ENCODE measurements around the gene TLCD3A. TPM values are rescaled to one million over a fixed set of nuclear protein-coding genes. Genes with fewer than 3 reads are reported as not detected.

Gene TLCD3A
- total RNA-seq, 1 donor from 2014 or later: 25.8 TPM

- no peaks in the 10 kb centered on the region for H3K9me3 ChIP-seq (ENCODE audit: insufficient read depth, low read depth, low read length)
- DNase-seq (ENCODE audit: low read depth) (no peak), FAIRE-seq (no peak)
- no peaks in the 10 kb centered on the region for H3K27me3 ChIP-seq (ENCODE audit: insufficient read depth, low read length)
- Mint-ChIP-seq H3K27ac (ENCODE audit: unreplicated experiment) (no peak overlapping the region), H3K4me3 (ENCODE audit: unreplicated experiment) (no peak overlapping the region), H3K4me1 (ENCODE audit: low read depth, unreplicated experiment) (no peaks in the 10 kb centered on the region), H3K36me3 (ENCODE audit: low read depth, unreplicated experiment) (peaks cover 54% of the 10 kb centered on the region), H3K9me3 (ENCODE audit: unreplicated experiment) (peaks cover 2% of the 10 kb centered on the region), H3K27me3 (ENCODE audit: low read depth, unreplicated experiment) (no peaks in the 10 kb centered on the region)
- H2AFZ ChIP-seq (ENCODE audit: low read depth, low read length): no peak overlapping the region
- no peak overlapping the region for H3K9ac ChIP-seq (ENCODE audit: low read length)
- H3K79me2 ChIP-seq (ENCODE audit: insufficient read depth, low read length): peaks cover 57% of the 10 kb centered on the region
- TF ChIP-seq CTCF (IDR thresholded peaks at IDR 0.05; ENCODE audit: insufficient read depth, low read depth, low read length) (no peak), EZH2 (IDR thresholded peaks at IDR 0.05; ENCODE audit: insufficient read depth, low read length) (no peak)
- H3K4me2 ChIP-seq (ENCODE audit: low read length): no peak overlapping the region
- peaks cover 4% of the 10 kb centered on the region for H3K4me1 ChIP-seq (ENCODE audit: insufficient read depth, low read length)
- no peak overlapping the region for H3K4me3 ChIP-seq (ENCODE audit: insufficient read depth, low read depth, low read length)
- no peak overlapping the region for H3K27ac ChIP-seq (ENCODE audit: low read depth, low read length)
- H3K36me3 ChIP-seq (ENCODE audit: insufficient read depth, low read length): peaks cover 60% of the 10 kb centered on the region
- H4K20me1 ChIP-seq (ENCODE audit: insufficient read depth, low read length): peaks cover 81% of the 10 kb centered on the region
These were observed 9.9 kb downstream of the TLCD3A start for GRCh38 chr17:742147-742793.

DNA sequence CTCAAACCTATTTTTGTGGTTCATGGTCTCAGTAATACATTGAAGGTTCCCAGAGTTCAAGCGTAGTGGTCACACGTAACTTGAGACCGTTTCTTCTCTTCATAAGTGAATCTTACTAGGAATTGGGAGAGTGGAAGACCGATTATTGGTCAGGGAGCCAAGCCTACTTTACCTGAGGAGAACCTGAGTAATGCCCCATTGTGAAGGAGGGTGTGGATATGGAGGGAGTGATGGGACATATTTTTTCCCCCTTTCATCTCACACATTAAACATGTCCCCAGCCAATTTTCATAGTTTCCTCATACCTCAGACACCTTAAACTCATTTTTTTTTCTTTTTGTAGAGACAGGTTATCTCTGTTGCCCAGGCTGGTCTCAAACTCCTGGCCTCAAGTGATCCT, 10.7 kb downstream of the TLCD3A start:
- no peak overlapping the region for H3K27ac Mint-ChIP-seq (ENCODE audit: unreplicated experiment)
- Histone ChIP-seq H4K20me1 (ENCODE audit: insufficient read depth, low read length) (peaks cover 84% of the 10 kb centered on the region), H3K9ac (ENCODE audit: low read length) (no peak overlapping the region), H3K27me3 (ENCODE audit: insufficient read depth, low read length) (no peaks in the 10 kb centered on the region), H3K4me2 (ENCODE audit: low read length) (no peak overlapping the region), H3K36me3 (ENCODE audit: insufficient read depth, low read length) (peaks cover 65% of the 10 kb centered on the region), H3K79me2 (ENCODE audit: insufficient read depth, low read length) (peaks cover 60% of the 10 kb centered on the region), H3K4me1 (ENCODE audit: insufficient read depth, low read length) (peaks cover 4% of the 10 kb centered on the region), H3K27ac (ENCODE audit: low read depth, low read length) (no peak overlapping the region), H2AFZ (ENCODE audit: low read depth, low read length) (no peak overlapping the region), H3K4me3 (ENCODE audit: insufficient read depth, low read depth, low read length) (no peak overlapping the region), H3K9me3 (ENCODE audit: insufficient read depth, low read depth, low read length) (no peaks in the 10 kb centered on the region)
- H3K4me1 Mint-ChIP-seq (ENCODE audit: low read depth, unreplicated experiment): no peaks in the 10 kb centered on the region
- TF ChIP-seq EZH2 (IDR thresholded peaks at IDR 0.05; ENCODE audit: insufficient read depth, low read length): no peak
- no peak for TF ChIP-seq CTCF (IDR thresholded peaks at IDR 0.05; ENCODE audit: insufficient read depth, low read depth, low read length)
- H3K9me3 Mint-ChIP-seq (ENCODE audit: unreplicated experiment): peaks cover 5% of the 10 kb centered on the region
- no peak for FAIRE-seq
- DNase-seq (ENCODE audit: low read depth): no peak
- no peak overlapping the region for H3K4me3 Mint-ChIP-seq (ENCODE audit: unreplicated experiment)
- no peaks in the 10 kb centered on the region for H3K27me3 Mint-ChIP-seq (ENCODE audit: low read depth, unreplicated experiment)
- H3K36me3 Mint-ChIP-seq (ENCODE audit: low read depth, unreplicated experiment): peaks cover 60% of the 10 kb centered on the region

GRCh38 chr17:744937-745336, 12.5 kb downstream of the TLCD3A start:
- Mint-ChIP-seq H3K36me3 (ENCODE audit: low read depth, unreplicated experiment) (peaks cover 65% of the 10 kb centered on the region), H3K27me3 (ENCODE audit: low read depth, unreplicated experiment) (no peaks in the 10 kb centered on the region)

More at GRCh38 chr17:744937-745336, 12.5 kb downstream of the TLCD3A start:
- Mint-ChIP-seq H3K9me3 (ENCODE audit: unreplicated experiment) (peaks cover 9% of the 10 kb centered on the region), H3K4me1 (ENCODE audit: low read depth, unreplicated experiment) (no peaks in the 10 kb centered on the region), H3K27ac (ENCODE audit: unreplicated experiment) (no peak overlapping the region), H3K4me3 (ENCODE audit: unreplicated experiment) (no peak overlapping the region)
- Histone ChIP-seq H3K27ac (ENCODE audit: low read depth, low read length) (no peak overlapping the region), H3K36me3 (ENCODE audit: insufficient read depth, low read length) (peaks cover 61% of the 10 kb centered on the region), H3K27me3 (ENCODE audit: insufficient read depth, low read length) (no peaks in the 10 kb centered on the region), H3K4me3 (ENCODE audit: insufficient read depth, low read depth, low read length) (no peak overlapping the region), H3K9ac (ENCODE audit: low read length) (no peak overlapping the region), H4K20me1 (ENCODE audit: insufficient read depth, low read length) (peaks cover 91% of the 10 kb centered on the region), H3K4me1 (ENCODE audit: insufficient read depth, low read length) (peaks cover 4% of the 10 kb centered on the region), H2AFZ (ENCODE audit: low read depth, low read length) (no peak overlapping the region), H3K9me3 (ENCODE audit: insufficient read depth, low read depth, low read length) (no peaks in the 10 kb centered on the region), H3K79me2 (ENCODE audit: insufficient read depth, low read length) (peaks cover 70% of the 10 kb centered on the region), H3K4me2 (ENCODE audit: low read length) (no peak overlapping the region)
- FAIRE-seq (no peak), DNase-seq (ENCODE audit: low read depth) (no peak)
- TF ChIP-seq CTCF (IDR thresholded peaks at IDR 0.05; ENCODE audit: insufficient read depth, low read depth, low read length): no peak
- no peak for TF ChIP-seq EZH2 (IDR thresholded peaks at IDR 0.05; ENCODE audit: insufficient read depth, low read length)
